HG03558 (cell line): Measurements from ENCODE around the gene CPPED1.
"Not testable (repeated sequence)": the region's sequence is repeated elsewhere in the genome, so short reads cannot be mapped to it uniquely, and the experiment has no call there.

ENCODE experiments used
- ATAC-seq: cut with Tn5 transposase; IDR thresholded peaks from one replicate; pipeline ENCODE4 v1.9.1; 2021; ENCODE audit warnings: moderate number of reproducible peaks; ENCODE audit not compliant: unreplicated experiment; ENCODE audit errors: extremely low read depth

CPPED1 gene

DNA sequence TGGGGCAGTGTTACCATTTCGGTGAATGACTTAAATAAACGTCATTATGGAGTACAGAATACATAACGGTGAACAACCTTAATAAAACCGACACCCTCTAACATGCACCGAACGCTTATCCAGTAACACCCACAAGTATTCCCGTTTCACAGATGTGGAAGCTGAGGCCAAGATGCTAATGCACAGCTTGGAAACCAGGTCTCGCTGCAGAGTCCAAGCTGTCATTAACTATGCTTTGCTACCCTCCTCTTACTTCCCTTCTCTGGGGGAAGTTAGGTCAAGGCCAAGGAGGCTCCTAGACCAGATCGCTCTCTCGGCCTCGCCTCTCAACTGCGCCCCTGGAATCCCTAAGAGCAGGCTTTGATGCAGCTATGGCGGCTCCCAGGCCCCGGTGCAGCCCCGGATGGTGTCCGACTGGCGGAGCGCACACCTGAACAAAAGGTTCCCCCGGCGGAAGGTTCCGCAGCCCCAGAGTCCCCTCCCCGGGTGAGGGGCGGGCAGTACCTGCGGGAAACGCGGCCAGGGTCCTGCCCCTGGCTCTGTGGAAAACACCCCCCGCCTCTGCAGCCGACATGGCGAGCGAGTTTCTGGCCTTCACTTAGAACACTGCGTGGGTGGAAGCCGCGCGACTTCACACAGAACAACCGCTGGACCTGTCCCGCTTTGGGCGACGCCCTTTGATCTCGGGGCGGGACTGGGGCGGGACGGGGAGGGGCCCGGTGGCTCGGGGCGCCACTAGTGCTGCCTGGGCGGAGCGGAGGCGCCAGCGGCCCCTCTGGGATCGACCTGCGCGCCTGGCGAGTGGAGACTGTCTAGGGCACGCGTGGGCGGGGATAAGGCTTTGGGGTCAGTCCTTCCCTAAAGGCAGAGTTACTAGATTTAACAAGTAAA is at the start of gene CPPED1:
Gene CPPED1, minus strand, starts transcription at position 685 of the 891 bp plus-strand sequence. Its CDS starts 111 bp downstream, at position 574.
- ATAC-seq, result peak; percentile 63

DNA sequence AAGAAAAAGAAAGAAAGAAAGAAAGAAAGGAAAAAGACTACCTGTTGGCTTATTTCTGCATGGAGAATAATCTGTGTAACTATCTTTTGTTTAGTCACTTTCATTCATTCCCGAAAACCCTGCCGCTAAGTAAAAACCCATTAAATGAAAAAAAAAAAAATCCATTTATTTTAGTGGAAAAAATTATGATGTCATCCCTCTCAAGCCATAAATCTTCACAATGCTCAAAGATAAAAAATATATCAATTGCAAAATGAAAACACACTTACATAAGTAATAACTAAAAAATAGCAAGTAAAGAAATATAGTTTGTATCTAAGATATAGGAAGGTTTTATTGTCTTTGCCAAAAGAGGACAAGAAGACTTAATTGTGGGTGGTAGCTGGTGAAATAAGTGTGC is 46.5 kb upstream of the CPPED1 start:
- no peak for ATAC-seq

DNA sequence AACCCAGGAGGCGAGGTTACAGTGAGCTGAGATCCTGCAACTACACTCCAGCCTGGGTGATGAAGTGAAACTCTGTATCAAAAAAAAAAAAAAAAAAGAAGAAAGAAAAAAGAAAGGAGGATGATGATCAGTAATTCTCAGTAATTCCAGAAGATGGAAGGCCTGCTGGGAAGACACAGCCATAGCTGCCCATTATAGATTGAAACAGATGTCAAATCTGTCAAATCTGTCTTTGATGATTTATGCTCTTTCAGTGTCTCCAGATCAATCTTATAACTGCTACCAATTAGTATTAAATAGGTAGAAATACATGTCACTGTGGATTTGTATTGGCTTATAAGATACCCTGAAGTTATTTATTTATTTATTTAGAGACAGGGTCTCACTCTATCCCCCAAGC is 42.9 kb upstream of the CPPED1 start:
- ATAC-seq, result no peak

- ATAC-seq, result no peak
Observed at GRCh38 chr16:12845282-12845681, 41.6 kb upstream of the CPPED1 start.

DNA sequence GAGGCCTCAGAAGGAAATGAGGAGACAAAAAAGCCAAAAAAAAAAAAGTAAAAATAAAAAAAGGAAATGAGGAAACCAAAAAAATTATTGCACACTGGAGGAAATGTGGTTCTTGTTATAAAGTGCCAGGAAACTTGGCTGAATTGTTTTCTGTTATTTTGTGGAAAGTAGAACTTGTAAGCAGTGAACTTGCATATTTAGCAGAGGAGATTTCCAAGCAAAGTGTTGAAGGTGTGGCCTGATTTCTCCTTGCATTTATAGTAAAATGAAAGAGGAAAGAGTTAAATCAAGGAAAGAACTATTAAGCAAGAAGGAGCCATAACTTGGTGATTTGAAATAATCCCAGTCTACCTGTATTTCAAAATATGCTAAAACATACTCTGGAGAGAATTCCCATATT is 34.1 kb upstream of the CPPED1 start:
- ATAC-seq, result no peak

GRCh38 chr16:12837291-12837690 is 33.6 kb upstream of the CPPED1 start:
- no peak for ATAC-seq

DNA sequence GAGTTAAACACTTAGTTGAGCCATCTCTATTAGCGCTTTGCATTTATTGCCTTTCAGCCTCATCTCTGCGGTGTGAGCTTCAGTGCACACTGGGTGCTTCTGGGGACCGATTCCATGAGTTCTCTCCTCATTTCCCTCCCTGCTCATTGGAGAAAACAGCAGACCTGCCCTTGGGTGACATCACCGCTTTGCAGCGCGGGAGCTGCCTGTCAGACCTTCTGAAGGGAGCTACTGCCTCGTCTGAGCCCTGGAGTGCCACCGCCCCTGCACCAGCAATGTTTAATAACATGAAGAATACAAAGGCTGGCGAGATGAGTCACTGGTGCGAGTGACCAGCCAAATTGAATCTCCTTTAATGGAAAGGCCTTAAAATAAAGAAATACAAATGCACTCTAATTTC is 30.2 kb upstream of the CPPED1 start:
- ATAC-seq, result no peak

DNA sequence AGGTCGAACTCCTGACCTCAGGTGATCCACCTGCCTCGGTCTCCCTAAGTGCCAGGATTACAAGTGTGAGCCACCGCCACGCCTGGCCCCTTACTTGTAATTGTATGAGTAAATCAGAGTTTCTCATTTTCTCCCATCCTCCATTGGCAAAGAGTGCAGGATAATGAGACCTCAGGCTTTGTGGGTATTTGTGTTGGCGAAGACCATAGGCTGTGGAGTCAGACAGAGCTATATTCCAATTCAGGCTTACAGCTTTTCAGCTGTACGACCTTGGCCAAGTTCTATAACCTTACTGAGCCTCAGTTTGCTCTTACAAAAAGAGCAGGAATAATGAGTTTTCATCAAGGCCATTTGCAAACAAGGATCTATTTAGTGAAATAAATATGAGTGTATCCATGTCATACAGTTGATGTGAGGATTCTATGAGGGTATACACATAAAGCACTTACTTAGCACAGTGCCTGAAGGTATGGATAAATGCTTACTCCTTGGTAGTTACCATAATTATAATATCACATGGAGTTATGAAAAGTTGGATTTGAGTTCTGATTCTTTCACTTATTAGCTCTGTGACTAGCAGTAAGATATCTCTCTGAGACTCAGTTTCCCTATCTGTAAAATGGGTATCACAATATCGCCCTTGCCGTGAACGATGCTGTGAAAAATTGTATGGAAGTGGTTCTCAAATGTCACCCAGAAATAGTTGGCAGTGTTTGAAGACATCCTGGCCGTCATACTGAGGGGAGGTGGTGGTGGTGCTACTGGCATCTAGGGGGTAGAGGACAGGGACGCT is 25.6 kb upstream of the CPPED1 start:
- ATAC-seq, result no peak

DNA sequence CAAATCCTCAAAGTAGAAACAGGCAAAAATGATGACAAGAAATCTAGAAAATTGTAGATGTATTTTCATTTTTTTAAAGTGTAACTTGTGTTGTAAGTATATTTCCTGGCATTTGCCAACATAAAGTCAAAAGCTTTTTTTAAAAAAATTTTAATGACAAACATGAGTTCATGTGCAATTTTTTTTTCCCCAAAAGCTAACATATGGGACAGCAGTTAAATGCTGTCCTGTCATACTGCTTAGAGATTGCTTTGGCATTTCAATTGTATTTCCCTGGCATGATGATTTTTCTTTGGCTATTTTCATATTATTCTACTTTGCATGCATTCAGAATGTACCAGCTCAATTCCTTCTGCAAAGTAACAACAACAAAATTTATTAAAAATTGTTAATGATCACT is 24.5 kb upstream of the CPPED1 start:
- no peak for ATAC-seq

DNA sequence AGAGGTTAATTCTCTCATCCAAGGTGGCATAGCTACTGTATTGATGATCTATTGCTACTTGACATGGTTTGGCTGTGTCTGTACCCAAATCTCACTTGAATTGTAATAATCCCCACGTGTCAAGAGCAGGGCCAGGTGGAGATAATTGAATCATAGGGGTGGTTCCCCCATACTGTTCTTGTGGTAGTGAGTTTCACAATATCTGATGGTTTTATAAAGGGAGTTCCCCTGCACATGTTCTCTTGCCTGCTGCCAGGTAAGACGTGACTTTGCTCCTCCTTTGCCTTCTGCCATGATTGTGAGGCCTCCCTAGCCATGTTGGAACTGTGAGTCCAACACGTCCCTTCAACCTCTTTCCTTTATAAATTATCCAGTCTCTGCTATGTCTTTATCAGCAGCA is 22.9 kb upstream of the CPPED1 start:
- ATAC-seq, result no peak

GRCh38 chr16:12819126-12820117 is 15.7 kb upstream of the CPPED1 start:
- ATAC-seq, result no peak

DNA sequence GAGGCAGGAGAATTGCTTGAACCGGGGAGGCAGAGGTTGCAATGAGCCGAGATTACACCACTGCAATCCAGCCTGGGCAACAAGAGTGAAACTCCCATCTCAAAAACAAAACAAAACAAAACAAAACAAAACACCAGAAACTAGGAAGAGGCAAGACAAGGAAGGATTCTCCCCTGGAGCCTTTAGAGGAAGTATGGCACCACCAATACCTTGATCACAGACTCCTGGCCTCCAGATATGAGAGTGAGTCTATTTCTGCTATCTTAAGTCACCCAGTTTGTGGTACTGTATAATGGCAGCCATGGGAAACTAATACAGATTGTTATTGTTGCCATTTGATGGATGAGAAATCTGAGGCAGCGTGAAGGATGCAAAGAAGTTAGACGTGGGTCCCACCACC is 14.6 kb upstream of the CPPED1 start:
- no peak for ATAC-seq

DNA sequence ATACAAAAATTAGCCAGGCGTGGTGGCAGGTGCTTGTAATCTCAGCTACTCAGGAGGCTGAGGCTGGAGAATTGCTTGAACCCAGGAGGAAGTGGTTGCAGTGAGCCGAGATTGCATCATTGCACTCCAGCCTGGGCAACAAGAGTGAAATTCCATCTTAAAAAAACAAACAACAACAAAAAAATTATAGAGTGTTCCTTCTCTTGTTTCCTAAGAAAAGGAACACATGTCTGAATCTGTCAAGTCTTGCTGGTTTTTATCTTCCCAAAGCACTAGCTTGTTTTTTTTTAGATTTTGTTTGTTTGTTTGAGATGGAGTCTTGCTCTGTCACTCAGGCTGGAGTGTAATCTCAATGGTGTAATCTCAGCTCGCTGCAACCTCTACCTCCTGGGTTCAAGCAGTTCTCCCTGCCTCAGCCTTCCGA is 13.1 kb upstream of the CPPED1 start:
- not testable (repeated sequence) for ATAC-seq

DNA sequence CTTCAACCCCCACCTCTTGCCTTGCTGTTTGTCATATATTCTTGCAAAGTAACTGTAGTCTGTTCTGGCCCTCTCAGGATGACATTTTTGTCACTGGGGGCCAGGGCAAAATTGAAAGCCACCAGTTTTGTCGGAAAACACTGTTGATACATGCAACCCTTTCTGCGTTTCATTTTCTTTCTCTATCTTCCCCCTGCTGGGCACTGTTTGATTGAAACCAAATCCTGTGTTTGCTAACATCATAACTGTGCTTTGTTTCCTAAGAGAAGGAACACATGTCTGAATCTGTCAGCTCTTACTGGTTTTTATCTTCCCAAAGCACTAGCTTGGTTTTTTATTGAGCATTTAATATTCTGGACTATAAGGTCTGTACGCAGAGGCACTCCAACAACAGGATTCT is 11.7 kb upstream of the CPPED1 start:
- ATAC-seq, result no peak

DNA sequence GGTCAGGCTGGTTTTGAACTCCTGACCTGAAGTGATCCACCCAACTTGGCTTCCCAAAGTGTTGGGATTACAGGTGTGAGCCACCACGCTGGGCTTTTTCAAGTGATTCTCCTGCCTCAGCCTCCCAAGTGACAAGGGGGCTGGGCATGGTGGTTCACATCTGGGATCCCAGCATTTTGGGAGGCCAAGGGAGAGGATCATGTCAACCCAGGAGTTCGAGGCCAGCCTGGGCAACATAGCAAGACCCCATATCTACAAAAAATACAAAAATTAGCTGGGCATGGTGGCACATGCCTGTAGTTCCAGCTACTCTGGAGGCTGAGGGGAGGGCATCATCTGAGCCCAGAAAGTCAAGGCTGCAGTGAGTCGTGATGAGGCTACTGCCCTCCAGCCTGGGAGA is 10.0 kb upstream of the CPPED1 start:
- not testable (repeated sequence) for ATAC-seq

- ATAC-seq, result not testable (repeated sequence)
Observed at GRCh38 chr16:12813321-12813720, 9.6 kb upstream of the CPPED1 start.

- ATAC-seq, result no peak
Observed at GRCh38 chr16:12811441-12812383, 8.0 kb upstream of the CPPED1 start.

DNA sequence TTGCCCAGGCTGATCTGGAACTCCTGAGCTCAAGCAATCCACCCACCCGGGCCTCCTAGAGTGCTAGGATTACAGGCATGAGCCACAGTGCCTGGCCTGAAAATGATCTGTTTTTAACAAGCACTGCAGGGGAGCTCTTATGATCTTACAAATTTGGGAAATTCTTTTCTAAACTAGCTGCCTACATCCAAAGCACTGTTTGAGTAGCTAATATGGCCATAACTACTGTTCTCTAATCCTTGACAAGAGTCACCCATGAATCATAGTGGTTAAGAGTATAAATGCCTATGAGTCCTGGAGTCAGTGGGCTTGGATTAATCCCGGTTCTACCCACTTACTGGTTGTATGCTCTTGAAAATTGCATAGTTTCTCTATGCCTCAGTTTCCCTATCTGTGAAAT is 1.4 kb upstream of the CPPED1 start:
- no peak for ATAC-seq

GRCh38 chr16:12804395-12804794 is 708 bp upstream of the CPPED1 start:
- no peak for ATAC-seq
